ENCODE data around the gene MRPS33.
"Not testable (repeated sequence)": the region's sequence is repeated elsewhere in the genome, so short reads cannot be mapped to it uniquely, and the experiment has no call there.

The MRPS33 gene

DNA sequence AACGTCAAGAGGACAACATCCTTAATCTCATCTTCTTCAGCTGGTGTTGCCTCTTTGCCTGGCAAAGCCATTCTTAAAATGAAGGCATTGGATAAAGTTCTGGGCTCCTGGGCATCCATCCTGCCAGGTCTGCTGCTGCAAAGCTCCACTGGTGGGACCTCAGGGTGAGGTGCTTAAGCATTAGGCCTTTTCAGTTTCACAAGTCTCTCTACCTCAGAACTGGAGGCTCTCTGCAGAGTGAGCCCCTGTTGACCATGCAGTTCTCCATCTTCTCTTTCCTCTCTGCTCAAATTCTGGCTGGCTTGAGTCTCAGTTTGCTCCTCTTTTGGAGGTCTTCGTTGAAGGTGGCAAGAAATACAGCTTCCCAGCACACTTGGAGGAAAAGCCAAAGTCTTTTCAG is 47.3 kb downstream of the MRPS33 start:
- H3K4me3 ChIP-seq (ENCODE audit: low read depth, low read length): no peak overlapping the region

DNA sequence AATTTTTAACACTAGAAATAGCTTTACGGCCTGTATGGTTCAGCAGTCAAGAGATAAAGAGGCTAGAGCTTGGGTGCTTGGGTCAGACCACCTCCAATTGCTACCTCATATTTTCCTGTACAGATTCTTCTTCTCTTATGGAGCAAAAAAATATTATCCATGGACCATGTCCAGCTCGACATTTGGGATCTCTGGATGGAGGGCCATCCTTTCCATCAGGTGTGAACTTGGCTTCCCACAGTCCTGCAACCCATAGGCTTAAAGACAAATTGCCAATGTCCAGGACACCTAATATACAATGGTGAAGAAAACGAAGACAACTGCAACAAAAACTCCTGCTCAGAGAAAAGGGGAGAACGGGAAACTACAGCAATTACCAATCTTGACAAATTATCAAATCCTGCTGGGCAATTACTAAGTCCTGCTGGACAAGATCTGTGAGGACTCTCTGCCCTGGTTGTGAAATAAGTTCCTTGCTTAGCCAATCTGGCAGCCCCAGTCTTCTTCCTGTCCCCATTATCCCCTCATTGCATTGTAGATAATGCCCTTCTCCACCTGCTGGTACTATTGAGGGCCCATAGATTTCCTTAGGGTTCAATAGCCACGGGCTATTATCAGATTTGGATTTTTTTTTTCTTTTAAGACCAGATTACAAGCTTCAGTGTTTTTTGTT is 48.1 kb downstream of the MRPS33 start:
- H3K4me3 ChIP-seq (ENCODE audit: low read depth, low read length): no peak overlapping the region
- TF ChIP-seq, protein P1, sequence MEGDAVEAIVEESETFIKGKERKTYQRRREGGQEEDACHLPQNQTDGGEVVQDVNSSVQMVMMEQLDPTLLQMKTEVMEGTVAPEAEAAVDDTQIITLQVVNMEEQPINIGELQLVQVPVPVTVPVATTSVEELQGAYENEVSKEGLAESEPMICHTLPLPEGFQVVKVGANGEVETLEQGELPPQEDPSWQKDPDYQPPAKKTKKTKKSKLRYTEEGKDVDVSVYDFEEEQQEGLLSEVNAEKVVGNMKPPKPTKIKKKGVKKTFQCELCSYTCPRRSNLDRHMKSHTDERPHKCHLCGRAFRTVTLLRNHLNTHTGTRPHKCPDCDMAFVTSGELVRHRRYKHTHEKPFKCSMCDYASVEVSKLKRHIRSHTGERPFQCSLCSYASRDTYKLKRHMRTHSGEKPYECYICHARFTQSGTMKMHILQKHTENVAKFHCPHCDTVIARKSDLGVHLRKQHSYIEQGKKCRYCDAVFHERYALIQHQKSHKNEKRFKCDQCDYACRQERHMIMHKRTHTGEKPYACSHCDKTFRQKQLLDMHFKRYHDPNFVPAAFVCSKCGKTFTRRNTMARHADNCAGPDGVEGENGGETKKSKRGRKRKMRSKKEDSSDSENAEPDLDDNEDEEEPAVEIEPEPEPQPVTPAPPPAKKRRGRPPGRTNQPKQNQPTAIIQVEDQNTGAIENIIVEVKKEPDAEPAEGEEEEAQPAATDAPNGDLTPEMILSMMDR (IDR thresholded peaks at IDR 0.05; ENCODE audit: low read depth, low read length): no peak

More for the DNA sequence above, 47.3 kb downstream of the MRPS33 start:
- TF ChIP-seq, protein P1 (IDR thresholded peaks at IDR 0.05; ENCODE audit: low read depth, low read length): no peak

DNA sequence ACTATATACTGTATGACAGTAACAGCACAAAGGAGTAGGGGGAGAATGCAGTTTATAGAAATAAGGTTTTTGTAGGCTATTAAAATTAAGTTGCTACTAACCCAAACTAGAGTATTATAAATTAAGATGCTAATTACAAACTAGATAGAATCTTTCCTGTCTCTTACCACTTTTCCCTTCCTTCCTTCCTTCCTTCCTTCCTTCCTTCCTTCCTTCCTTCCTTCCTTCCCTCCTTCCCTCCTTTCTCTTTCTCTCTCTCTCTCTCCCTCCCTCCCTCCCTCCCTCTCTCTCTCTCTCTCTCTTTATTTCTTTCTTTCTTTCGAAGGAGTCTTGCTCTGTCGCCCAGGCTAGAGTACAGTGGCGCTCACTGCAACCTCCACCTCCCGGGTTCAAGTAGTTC is 53.6 kb downstream of the MRPS33 start:
- H3K4me3 ChIP-seq (ENCODE audit: low read depth, low read length): no peak overlapping the region
- TF ChIP-seq, protein P1 (IDR thresholded peaks at IDR 0.05; ENCODE audit: low read depth, low read length): no peak

DNA sequence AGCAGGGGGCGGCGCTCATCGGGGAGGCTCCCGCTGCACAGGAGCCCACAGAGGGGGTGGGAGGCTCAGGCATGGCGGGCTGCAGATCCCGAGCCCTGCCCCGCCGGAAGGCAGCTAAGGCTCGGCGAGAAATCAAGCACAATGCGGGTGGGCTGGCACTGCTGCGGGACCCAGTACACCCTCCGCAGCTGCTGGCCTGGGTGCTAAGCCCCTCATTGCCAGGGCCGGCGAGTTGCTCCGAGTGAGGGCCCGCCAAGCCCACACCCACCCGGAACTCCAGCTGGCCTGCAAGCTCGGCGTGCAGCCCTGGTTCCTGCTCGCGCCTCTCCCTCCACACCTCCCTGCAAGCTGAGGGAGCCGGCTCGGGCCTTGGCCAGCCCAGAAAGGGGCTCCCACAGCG is 57.8 kb downstream of the MRPS33 start:
- not testable (repeated sequence) for H3K4me3 ChIP-seq (ENCODE audit: low read depth, low read length)

All from WI38 (cell line).